CD4-positive, alpha-beta T cell treated with Interleukin-15 for 4 hours (primary cell): ENCODE results near the gene LATS2.

Source experiments
- DNase-seq: peaks from one replicate; pipeline ENCODE4 v3.0.0-alpha.2; 2020; ENCODE audit warnings: low spot score

LATS2 gene

DNA sequence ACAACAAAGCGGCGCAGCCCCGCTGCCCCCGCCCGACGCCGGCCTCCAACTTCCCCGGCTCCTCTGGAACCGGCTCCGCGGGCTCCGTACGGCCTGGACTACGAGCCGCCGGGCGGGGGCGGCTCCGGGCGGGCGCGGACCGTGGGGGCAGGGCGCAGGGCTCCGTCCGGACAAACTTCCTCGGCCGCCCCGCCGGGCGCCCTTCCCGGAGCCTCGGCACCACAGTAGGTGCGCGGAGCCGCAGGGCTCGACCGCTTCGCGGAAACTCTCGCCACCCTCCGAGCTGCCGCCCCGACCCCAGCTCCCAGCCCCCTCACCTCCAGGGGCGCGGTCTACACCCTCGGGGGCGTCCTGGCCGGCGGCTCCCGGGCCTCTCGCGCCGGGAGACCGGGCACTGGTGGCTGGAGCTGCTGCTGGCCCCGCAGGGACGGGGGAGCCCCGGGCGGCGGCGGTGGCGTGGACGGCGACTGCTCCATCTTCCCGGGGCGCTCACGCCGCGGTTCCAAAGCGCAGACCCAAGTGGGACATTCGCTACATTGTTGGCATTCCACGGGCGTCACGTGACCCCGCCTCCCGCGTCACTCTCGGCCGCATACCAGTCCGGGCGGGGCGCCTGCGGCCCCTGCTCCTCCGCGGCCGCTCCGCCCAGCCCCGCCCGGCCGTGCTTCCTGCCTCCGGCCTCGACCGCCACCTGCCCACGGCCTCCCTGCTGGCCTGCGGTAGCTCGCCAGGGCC is at the start of gene LATS2:
TSS of gene LATS2 (minus strand) at position 558 of the 735 bp plus-strand sequence. CDS start 15,560 bp downstream, outside the sequence.
- peak; percentile 31 for DNase-seq

DNA sequence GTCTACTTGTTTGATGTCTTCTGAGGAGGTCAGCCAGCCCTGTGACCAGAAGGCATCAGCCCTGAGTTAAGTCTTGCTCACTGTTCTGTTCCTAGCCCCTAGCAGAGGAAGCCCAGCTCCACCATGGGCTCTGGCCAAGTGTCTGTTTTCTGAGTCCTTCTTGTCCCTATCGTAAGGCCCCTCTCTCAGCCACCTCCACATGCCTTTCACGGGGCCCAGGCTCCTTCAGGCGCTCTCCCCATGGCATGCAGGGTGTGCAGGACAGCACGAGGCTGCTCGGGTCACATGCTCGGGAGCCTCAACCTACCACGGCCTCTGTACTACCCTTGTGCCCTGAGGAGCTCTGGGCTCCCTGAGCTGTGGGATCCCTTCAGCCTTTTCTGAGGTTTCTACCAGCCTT is 47.8 kb upstream of the LATS2 start:
- DNase-seq, result no peak

DNA sequence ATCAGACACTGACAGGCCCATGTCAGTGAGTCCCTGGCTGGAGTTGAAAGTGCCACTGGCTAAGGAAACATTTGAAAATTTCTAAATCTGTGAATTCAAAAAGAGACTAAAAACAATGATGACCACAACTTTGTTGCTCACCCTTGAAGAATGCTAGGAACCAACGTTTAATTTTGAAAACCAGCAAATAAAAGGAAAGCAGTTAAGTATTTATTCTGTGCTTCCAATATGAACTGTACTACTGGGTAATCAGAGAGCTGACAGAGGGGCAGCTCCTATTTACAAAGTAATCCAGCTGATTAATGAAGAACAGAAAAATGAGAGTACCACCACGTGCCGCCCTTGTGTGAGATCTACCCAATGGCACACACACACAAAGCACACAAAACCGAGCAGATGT is 44.7 kb upstream of the LATS2 start:
- no peak for DNase-seq

DNA sequence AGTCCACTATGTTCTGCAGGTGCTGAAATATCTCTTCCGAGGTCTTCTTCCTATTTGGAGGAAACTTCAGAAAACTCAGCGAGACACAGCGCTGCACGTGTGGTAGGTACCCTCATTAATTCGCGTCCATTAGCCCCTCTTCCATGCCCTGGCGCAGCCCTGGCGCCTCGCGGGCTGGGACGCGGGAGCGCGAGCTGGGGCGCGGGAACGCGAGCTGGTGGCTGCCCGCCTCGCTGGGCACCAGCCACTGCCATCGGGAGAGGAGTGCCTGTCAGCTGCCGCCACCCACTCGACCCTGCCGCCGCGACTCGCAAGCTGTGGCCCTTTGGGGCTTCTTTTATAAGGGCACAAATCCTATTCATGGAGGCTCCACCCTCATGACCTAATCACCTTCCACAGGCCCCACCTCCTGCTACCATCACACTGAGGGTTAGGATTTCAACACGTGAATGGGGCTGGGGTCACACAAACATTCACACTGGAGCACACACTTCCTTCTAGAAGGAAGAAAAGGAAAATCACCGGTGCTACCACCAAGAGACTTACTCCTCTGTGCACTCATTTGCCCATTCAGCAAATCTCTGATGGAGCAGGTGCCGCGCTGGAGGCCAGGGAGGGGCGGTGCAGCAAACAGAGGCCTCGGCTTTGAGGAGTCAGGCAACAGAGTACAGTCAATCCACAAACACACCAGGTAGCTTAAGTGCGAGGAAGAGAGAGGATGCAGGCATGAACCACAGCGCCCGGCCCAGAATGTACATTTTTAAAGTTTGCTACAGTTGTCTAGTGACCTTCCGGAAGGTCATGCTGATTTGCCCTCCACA is 43.0 kb upstream of the LATS2 start:
- DNase-seq, result no peak

DNA sequence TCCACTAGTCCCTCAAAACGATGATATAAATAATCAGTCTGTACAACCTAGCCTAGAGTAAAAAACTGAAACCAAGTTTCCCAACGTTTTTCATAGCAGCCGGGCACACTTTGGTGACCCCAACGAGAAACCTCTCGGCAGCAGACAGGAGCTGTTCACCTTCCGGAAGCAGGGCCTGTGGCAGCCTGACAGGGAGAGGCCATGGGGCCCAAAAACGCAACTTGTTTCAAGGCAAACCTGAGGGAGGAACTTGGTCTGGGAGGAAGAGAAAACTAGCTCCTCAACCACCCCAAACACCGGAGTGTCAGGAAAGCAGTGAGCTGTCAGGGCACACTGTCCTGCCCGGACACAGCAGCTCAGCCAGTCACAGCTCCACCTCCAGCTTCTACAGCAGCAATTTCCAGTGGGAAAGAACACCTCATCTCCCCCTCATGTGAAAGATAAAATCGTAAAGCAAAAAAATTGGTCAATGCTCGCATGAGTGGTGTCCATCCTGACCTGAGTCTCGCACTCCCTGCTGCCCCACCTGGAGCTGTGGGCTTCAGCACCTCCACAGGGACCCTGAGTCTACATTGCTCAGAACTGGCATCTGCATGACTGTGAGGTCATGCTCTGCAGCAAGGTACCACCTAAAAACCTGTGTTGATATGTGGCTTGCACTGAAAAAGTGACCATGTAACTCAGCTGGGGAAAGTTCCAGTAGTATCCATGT is 40.6 kb upstream of the LATS2 start:
- no peak for DNase-seq

DNA sequence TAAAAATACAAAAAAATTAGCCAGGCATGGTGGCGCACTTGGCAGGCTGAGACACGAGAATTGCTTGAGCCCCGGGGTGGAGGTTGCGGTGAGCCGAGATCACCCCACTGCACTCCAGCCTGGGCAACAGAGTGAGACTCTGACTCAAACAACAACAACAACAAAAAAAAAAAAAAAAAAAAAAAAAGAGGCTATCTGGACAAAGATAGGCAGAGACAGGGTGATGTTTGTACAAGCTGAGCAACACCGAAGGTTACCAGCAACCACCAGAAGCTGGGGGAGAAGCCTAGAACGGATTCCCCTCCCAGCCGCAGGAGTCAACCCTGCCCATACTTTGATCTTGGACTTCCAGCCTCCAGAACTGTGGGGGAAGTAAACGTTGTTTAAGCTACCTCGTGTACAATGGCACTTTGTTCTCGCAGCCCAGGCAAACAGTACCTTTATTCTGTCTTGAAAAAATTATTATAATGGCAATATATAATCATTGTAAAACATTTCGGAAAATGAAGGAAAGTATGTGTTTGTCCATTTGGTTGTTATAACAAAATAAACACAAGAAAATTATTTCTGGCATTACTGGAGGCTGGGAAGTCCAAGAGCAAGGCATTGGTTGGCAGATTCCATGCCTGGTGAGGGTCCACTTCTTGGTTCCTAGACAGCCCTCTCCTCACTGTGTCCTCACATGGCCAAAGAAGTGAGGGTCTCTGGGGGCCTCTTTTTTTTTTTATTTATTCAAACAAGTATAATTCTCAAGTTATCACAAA is 39.8 kb upstream of the LATS2 start:
- DNase-seq, result no peak

DNA sequence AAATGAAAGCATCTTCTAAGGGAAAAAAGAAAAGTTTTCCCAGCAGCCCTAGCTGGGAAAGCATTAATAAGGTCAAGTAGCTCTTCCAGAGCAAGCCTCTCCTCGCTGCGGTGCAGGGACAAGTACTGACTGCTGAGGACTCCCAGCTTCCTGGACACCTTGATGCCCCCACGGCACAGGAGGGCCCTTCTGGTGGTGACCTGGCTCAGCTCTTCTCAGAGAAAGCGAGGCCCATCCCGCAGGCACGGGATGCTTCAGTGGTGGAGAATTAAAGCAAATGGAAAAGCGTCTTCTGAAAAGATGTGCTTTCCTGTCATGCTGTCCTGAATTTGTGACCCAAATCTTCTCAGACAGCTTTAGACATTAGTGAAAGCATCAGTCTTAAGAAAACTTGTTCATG is 38.8 kb upstream of the LATS2 start:
- no peak for DNase-seq

DNA sequence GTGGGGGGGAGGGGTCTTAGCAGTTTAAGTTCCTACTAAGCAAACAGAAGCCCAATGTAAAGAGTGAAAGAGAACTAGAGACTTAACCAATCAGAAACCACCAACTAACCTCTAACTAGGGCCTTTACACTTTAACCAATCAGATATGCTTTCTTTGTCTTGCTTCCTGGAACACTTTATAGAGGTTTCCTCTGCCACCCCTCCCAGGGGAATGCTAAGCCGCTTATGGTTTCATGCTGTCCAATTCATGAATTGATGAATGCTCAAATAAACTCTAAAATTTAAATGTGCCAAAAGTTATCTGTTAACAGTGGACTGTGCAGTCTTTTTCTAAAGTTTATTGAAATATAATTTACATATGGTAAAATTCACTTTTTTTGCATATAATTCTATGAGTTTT is 33.9 kb upstream of the LATS2 start:
- DNase-seq, result no peak

DNA sequence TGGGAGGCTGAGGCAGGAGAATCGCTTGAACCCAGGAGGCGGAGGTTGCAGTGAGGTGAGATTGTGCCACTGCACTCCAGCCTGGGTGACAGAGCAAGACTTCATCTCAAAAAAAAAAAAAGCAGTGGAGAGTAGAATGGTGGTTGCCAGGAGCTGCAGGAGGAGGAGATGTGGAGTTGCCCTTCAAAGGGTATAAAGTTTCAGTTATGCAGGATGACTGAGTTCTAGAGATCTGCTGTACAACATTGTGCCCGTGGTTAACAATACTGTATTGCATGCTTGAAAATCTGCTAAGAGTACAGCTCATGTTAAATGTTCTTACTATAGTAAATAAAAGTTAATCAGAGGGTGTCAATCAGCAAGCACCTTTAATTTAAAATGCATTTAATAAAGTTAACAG is 28.4 kb upstream of the LATS2 start:
- DNase-seq, result no peak

DNA sequence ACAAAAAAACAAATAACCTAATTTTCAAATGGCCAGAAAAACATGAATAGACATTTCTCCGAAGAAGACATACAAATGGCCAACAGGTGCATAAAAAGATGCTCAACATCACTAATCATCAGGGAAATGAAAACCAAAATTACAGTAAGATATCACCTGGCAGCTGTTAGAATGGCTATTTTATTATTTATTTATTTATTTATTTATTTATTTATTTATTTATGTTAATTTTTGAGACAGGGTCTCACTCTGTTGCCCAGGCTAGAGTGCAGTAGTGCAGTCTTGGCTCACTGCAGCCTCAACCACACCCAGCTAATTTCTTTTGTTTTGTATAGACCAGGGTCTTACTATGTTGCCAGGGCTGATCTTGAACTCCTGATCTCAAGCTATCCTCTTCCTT is 27.1 kb upstream of the LATS2 start:
- no peak for DNase-seq

DNA sequence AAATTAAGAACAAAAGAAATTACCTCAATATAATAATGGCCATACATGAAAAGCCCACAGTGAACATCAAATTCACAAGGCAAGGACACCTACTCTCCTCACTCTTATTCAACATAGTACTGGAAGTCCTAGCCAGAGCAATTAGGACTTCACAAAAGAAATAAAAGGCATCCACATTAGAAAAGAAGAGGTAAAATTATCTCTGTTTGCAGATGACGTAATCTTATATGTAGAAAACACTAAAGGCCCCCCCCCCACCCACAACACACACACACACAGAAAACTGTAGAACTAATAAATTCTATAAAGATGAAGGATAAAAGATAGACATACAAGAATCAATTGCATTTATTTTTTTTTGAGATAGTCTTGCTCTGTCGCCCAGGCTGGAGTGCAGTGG is 25.5 kb upstream of the LATS2 start:
- DNase-seq, result no peak

DNA sequence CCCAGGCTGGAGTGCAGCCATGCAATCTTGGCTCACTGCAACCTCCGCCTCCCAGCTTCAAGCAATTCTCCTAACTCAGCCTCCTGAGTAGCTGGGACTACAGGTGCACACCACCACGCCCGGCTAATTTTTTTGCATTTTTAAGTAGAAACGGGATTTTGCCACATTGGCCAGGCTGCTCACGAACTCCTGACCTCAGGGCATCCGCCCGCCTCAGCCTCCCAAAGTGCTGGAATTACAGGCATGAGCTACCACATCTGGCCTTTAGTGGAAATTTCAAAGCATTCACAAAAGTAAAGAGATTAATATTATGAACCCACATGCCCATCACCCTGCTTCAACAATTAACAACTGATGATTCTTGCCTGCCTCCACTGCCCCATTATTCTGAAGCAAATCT is 20.5 kb upstream of the LATS2 start:
- DNase-seq, result no peak

DNA sequence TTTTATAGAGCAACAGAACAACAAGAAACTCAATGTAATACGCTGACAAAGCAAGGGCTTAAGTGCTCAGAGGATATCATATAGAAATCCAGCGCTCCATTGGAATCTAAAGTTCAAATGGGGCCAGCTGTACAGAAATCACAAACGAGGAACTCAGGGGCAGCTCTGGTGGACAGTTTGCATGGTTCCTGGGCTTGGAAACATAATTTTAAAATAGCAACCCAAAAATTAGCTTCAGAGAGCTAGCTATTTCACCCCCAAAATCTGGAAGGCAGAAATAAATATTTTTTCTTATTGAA is 19.2 kb upstream of the LATS2 start:
- DNase-seq, result no peak

DNA sequence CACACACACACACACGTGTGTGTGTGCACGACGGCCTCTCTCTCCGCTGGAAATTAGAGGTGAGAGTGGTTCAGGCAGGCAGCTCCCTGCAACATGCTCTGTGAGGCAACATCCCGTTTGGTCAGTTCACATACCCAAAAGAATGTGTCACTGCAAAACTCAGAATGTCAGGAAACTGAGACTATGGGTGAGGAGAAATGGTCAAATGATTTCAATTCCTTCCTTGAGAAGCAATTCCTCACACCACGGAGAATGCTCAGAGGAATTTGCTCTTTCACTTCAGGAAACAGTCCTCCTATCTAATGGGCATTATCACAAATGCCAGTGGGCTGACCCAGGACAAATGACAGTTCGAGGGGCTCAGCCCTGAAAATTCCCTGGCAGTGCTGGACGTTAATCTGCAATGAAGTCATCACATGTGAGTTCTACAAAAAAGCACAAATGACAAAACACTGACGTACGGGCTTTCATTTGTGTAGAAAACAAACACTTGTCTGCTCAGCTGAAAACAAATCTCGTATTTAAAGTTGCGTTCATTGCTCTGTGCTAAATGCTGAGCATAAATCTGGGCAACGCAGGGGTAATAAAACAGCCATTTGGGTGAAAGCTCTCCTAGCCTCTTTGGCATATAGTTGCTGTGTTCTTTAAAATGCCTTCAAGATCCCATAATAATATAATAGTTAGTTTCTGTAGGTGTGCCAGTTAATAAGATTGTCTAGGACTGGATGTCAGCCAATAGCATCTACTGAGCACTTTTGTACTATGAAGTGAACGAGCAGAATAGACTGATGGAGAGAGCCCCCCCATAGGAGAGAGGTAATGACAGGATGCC is 18.6 kb upstream of the LATS2 start:
- DNase-seq, result no peak

DNA sequence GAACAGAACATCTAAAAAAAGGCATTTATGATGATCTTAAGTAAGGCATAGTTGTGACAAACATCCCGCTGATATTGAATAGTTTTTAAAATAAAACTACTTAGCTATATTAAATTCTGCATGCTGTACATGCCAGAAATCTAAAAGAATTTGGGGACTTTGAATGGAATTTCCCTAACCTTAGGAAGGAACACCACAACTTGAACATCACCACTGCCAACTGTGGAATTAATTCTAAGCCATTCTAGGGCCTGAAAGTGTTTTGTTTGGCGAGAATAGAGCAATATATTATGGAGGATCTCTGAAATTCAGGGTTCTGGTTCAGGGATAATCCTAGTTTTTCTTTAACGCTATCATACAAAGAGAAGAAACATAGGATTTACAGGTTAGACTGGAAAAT is 17.8 kb upstream of the LATS2 start:
- no peak for DNase-seq

DNA sequence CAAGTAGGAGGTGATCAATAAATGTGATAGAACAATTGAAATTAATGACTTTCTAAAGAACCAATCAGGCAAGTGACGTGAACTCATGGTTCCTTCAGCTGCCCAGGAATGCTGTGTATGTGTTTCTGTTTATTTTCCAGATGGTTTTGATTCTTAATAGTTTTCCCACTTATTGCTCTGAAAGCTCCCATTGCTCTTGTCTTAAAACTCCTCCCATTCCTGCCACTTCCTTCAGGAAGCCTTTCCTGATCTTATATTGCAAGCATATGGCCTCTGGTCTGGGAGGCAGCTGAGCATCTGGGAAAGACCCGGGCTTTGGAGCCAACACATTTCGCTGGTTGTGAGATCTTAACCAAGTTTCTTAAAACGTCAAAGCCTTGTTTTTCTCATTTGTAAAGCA is 17.1 kb upstream of the LATS2 start:
- no peak for DNase-seq

DNA sequence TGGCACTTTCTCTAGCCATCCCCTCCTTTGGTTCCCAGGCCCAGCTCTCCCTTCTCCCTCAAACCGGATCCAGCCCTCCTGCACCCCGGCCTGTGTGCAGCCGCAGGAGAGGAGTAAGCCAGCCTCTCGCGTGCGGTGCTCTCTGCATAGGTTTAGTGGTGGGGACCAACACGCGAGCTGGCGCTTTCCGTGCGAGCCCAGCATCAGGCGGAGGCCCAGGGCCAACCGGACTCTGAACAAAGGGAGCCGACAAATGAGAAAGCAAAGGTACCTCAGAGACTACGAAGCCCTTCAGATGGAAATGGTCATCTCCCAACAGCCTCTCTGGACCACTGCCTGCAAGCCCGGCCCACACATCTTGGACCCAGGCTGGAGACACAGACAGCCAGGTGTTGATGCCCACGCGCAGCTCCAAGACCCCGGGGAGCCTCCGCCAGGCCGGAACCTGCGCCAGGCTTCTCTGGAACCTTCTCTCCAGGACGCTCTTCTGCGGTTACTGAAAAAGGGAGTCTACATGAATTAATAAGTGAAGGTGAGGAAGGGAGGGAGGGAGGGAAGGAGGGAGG is 16.5 kb upstream of the LATS2 start:
- DNase-seq, result no peak

DNA sequence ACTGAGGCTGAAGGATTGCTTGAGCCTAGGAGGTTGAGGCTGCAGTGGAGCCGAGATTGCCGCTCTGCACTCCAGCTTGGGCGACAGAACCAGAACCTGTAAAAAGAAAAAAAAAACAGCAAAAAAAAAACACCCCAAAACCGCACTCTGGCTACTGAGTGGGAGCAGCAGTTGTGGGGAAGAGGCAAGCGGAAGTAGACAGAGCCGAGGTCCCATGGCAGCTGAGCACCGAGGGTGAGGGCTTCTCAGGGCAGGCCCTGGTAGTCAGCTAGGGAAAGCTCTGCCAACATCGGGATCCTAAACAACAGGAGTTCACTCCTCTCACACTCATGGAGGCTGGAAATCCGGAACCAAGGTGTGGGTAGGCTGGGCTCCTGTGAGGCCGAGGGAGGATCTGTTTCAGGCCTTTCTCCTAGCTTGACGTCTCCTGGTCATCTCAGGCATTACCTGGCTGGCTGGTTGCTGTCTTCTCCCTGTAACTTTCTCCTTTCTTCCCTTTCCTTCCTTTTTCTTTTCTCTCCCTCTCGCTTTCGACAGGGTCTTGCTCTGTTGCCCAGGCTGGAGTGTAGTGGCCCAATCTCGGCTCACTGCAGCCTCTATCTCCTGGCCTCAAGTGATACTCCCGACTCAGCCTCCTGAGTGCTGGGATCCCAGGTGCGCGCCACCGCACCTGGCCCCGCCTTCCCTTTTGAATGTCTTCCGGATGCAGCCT is 15.8 kb upstream of the LATS2 start:
- no peak for DNase-seq

DNA sequence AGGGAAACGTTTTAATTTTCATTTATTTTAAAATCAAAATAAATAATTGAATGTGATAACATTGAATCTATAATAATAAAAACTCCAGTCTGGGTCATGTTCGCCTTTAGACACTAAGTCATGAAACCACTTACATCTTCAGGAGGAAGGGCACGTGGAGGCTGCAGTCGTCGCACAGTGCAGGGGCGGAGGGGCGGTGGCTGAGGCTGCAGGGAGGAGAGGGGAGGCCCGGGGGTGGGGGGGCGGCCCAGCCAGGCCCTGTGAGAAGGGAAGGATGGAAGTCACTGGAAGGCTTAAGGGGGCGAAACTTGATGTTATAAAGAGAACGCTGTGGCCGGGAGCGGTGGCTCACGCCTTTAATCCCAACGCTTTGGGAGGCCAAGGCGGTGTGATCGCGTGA is 14.9 kb upstream of the LATS2 start:
- DNase-seq, result no peak
